Smooth muscle cell (in vitro differentiated cells): ENCODE data around the gene SMAD4. TPM values are rescaled to one million over a fixed set of nuclear protein-coding genes. Genes with fewer than 3 reads are reported as not detected.

Experiments
- DNase-seq: peaks from one replicate; lab custom pipeline; 2025; ENCODE audit not compliant: unreplicated experiment; lab: John Stamatoyannopoulos, UW
- H2AFZ ChIP-seq: fragments of 200-600 bp; sonication (generic); 2 replicates; pipeline ENCODE4 v1.6.0; 2016; ENCODE audit warnings: antibody characterized with exemption, low read depth, mild to moderate bottlenecking
- H3F3A ChIP-seq: fragments of 200-600 bp; sonication (generic); 2 replicates; pipeline ENCODE4 v1.6.0; 2017; ENCODE audit warnings: antibody characterized with exemption, low read depth
- H3K27ac ChIP-seq: fragments of 200-600 bp; sonication (generic); 2 replicates; pipeline ENCODE4 v1.5.1; 2016; ENCODE audit warnings: low read depth, mild to moderate bottlenecking
- H3K27me3 ChIP-seq: fragments of 200-600 bp; sonication (generic); 2 replicates; pipeline ENCODE4 v1.6.1; 2016; ENCODE audit warnings: low read depth, mild to moderate bottlenecking
- H3K36me3 ChIP-seq: fragments of 200-600 bp; sonication (generic); 2 replicates; pipeline ENCODE4 v1.5.1; 2016; ENCODE audit warnings: low read depth
- H3K4me1 ChIP-seq: fragments of 200-600 bp; sonication (generic); 2 replicates; pipeline ENCODE4 v1.5.1; 2016; ENCODE audit warnings: low read depth
- H3K4me2 ChIP-seq: fragments of 200-600 bp; sonication (generic); 2 replicates; pipeline ENCODE4 v1.6.0; 2016; ENCODE audit warnings: mild to moderate bottlenecking
- H3K4me3 ChIP-seq: fragments of 200-600 bp; sonication (generic); 2 replicates; pipeline ENCODE4 v1.5.1; 2016; ENCODE audit warnings: mild to moderate bottlenecking
- H3K79me2 ChIP-seq: fragments of 200-600 bp; sonication (generic); 2 replicates; pipeline ENCODE4 v1.6.0; 2016; ENCODE audit warnings: low read depth, mild to moderate bottlenecking
- H3K9ac ChIP-seq: fragments of 200-600 bp; sonication (generic); 2 replicates; pipeline ENCODE4 v1.6.0; 2016; ENCODE audit warnings: low read depth
- H3K9me3 ChIP-seq: fragments of 200-600 bp; sonication (generic); replicated peaks from 2 replicates; pipeline ENCODE4 v1.5.1; 2016; ENCODE audit warnings: low read depth
- H4K20me1 ChIP-seq: fragments of 200-600 bp; sonication (generic); 2 replicates; pipeline ENCODE4 v1.6.0; 2016; ENCODE audit warnings: low read depth
- WGBS: methylation state at CpG from one replicate; pipeline ENCODE4 v1.1.7; 2016; ENCODE audit warnings: low lambda C conversion rate; 5-methylcytosine and 5-hydroxymethylcytosine counted together
- polyA plus RNA-seq: library from polyadenylated mRNA; unstranded; fragments of >200 nt; fragmentation: Nextera tagmentation; extraction: Ambion mirVana; gene quantifications from 2 replicates; pipeline ENCODE4 v1.2.1, GENCODE V29; 2016
- total RNA-seq: library from RNA; depleted of rRNA; stranded (reverse); fragments of >200 nt; gene quantifications from 2 replicates; pipeline ENCODE4 v1.2.3, GENCODE V29; 2014
- TF ChIP-seq, protein P1 (sequence below): fragments of 200-600 bp; sonication (generic); IDR thresholded peaks from 2 replicates; pipeline ENCODE4 v1.5.1; 2017; ENCODE audit warnings: borderline replicate concordance, mild to moderate bottlenecking, antibody characterized with exemption; ENCODE audit not compliant: insufficient read depth, poor library complexity, severe bottlenecking

SMAD4 gene
- total and polyA plus RNA-seq, 2 experiments from 2014 or later = 76.4 to 88.9 TPM

DNA sequence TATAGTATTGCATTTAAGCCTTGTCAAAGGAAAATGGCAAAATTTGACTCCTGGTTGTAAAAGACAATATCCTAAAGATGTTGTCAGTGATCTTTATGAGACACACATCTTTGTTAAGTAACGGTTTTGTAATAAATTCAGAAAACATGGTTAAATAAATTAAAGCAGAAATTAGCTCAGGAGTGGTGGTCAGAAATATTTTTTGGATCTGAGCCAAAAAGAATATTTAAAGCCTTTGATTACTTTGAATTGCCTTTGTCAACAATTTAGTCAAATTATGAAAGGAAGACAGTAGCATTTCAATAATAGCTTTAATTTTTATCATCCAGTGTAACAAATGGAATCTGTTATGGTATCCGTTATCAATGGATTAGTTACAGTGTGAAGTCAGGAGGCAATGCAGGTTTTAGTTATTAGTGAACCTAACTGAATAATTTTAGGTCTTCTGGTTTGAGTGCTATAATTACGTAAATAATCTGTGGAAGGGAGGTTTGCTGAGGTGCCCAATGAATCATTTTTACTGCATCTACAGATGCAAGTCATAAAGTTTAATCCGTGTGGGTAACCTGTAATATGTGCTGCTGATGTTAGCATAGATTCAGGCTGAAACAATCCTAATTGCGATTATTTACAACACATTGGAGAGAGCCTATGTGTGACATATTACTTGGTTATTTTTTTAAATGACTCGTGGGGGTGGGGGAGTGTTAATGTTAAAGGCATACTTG, 42.7 kb downstream of the SMAD4 start:
- H3K9me3 ChIP-seq = no peaks in the 10 kb centered on the region
- no peaks in the 10 kb centered on the region for H3K4me1 ChIP-seq
- H3K27me3 ChIP-seq = no peaks in the 10 kb centered on the region
- H3K27ac ChIP-seq = no peak overlapping the region
- no peak overlapping the region for H2AFZ ChIP-seq
- H4K20me1 ChIP-seq = peaks cover 82% of the 10 kb centered on the region
- H3F3A ChIP-seq = peaks cover 13% of the 10 kb centered on the region
- H3K36me3 ChIP-seq = no peaks in the 10 kb centered on the region
- no peak overlapping the region for H3K4me3 ChIP-seq
- 88% methylated on average over 6 of the region's 6 CpGs for WGBS
- H3K4me2 ChIP-seq = no peak overlapping the region
- DNase-seq = no peak
- peaks cover 42% of the 10 kb centered on the region for H3K79me2 ChIP-seq
- TF ChIP-seq, protein P1, sequence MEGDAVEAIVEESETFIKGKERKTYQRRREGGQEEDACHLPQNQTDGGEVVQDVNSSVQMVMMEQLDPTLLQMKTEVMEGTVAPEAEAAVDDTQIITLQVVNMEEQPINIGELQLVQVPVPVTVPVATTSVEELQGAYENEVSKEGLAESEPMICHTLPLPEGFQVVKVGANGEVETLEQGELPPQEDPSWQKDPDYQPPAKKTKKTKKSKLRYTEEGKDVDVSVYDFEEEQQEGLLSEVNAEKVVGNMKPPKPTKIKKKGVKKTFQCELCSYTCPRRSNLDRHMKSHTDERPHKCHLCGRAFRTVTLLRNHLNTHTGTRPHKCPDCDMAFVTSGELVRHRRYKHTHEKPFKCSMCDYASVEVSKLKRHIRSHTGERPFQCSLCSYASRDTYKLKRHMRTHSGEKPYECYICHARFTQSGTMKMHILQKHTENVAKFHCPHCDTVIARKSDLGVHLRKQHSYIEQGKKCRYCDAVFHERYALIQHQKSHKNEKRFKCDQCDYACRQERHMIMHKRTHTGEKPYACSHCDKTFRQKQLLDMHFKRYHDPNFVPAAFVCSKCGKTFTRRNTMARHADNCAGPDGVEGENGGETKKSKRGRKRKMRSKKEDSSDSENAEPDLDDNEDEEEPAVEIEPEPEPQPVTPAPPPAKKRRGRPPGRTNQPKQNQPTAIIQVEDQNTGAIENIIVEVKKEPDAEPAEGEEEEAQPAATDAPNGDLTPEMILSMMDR = no peak
- H3K9ac ChIP-seq = no peak overlapping the region

DNA sequence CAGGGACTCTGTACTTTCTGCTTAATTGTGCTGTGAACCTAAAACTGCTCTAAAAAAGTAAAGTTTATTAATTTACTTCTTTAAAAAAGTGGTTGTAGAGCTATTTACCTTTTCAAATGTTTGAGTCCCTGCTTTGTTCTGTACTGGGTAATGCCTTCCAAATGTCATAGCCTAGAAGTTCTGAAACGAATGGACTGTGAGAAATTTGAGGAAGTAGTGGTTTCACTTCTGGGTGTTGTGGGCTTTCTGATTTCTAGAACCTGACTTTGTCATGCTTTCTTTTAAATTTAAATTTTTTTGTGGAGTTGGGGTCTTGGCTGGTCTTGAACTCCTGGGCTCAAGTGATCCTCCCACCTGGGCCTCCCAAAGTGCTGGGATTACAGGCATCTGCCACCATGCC, 44.6 kb downstream of the SMAD4 start:
- TF ChIP-seq, protein P1 = no peak
- Histone ChIP-seq H3K9ac (no peak overlapping the region), H2AFZ (no peak overlapping the region), H3K79me2 (peaks cover 38% of the 10 kb centered on the region), H3K27me3 (no peaks in the 10 kb centered on the region), H3K27ac (no peak overlapping the region), H3K36me3 (peaks cover 6% of the 10 kb centered on the region), H4K20me1 (peaks cover 80% of the 10 kb centered on the region), H3K9me3 (no peaks in the 10 kb centered on the region), H3K4me1 (no peaks in the 10 kb centered on the region), H3F3A (peaks cover 6% of the 10 kb centered on the region), H3K4me3 (no peak overlapping the region), H3K4me2 (no peak overlapping the region)
- 90% methylated on average over 1 of the region's 1 CpG for WGBS
- DNase-seq = no peak

DNA sequence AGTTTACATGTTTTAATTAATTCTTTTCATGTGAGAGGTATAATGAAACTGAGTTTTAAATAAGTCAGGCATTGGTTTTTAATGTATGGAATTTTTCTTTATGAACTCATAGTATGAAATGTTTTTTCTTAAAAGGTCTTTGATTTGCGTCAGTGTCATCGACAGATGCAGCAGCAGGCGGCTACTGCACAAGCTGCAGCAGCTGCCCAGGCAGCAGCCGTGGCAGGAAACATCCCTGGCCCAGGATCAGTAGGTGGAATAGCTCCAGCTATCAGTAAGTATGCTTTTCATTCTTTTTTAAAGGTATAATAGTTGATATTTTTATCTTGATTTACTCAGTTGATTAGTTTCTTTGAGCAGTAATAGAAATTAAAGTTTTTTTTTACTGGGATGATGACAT, 46.5 kb downstream of the SMAD4 start:
- peaks cover 34% of the 10 kb centered on the region for H3K79me2 ChIP-seq
- no peak overlapping the region for H3K4me2 ChIP-seq
- peaks cover 70% of the 10 kb centered on the region for H4K20me1 ChIP-seq
- no peaks in the 10 kb centered on the region for H3F3A ChIP-seq
- no peaks in the 10 kb centered on the region for H3K27me3 ChIP-seq
- no peak overlapping the region for H3K4me3 ChIP-seq
- DNase-seq = no peak
- TF ChIP-seq, protein P1 = no peak
- peaks cover 15% of the 10 kb centered on the region for H3K36me3 ChIP-seq
- H3K27ac ChIP-seq = peak overlapping the region; percentile 14
- no peaks in the 10 kb centered on the region for H3K4me1 ChIP-seq
- H3K9ac ChIP-seq = no peak overlapping the region
- no peak overlapping the region for H2AFZ ChIP-seq
- WGBS = 94% methylated on average over 4 of the region's 4 CpGs
- H3K9me3 ChIP-seq = no peaks in the 10 kb centered on the region

DNA sequence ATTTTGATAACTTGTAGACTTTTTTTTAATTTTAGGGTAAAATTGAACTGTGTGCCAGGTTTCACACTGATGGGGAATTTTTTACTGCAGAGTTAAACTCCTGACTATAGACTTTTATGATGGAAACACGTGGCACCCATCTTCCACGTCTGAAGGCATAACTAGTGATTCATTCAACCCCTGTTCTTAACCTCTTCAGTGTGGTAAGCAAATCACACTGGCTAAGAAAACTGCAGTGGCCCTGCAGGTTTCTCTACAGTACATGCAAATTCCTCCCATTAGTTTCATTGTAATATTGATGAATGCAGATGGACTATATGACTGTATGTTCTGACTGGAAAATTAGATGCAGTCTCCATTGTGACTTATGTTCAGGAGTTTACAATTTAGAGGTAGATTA, 47.2 kb downstream of the SMAD4 start:
- no peak overlapping the region for H3K4me2 ChIP-seq
- WGBS = 59% methylated on average over 2 of the region's 2 CpGs
- no peak for DNase-seq

More for the DNA sequence above, 47.2 kb downstream of the SMAD4 start:
- Histone ChIP-seq H3F3A (no peaks in the 10 kb centered on the region), H3K9me3 (no peaks in the 10 kb centered on the region), H4K20me1 (peaks cover 63% of the 10 kb centered on the region), H3K79me2 (peaks cover 26% of the 10 kb centered on the region), H3K4me3 (no peak overlapping the region), H3K9ac (no peak overlapping the region), H3K27ac (peak overlapping the region; percentile 14), H2AFZ (no peak overlapping the region), H3K4me1 (no peaks in the 10 kb centered on the region), H3K36me3 (peaks cover 18% of the 10 kb centered on the region), H3K27me3 (no peaks in the 10 kb centered on the region)
- TF ChIP-seq, protein P1 = no peak
